HuH-7.5 (cell line): ENCODE data around the gene PLCB1.

Experiments used
- DNase-seq: peaks from one replicate; pipeline ENCODE4 v3.0.0; 2011; ENCODE audit warnings: low spot score

Gene PLCB1

GRCh38 chr20:8507231-8507630 lies 375.2 kb downstream of the PLCB1 start:
- no peak for DNase-seq

GRCh38 chr20:8509809-8510208 lies 377.7 kb downstream of the PLCB1 start:
- no peak for DNase-seq

- no peak for DNase-seq
These were observed 378.7 kb downstream of the PLCB1 start for GRCh38 chr20:8510808-8511207.

GRCh38 chr20:8512003-8512402 lies 379.9 kb downstream of the PLCB1 start:
- DNase-seq = no peak

GRCh38 chr20:8515810-8516435 lies 383.9 kb downstream of the PLCB1 start:
- DNase-seq = no peak

GRCh38 chr20:8518878-8519277 lies 386.8 kb downstream of the PLCB1 start:
- DNase-seq = no peak

- DNase-seq = no peak
These were observed 387.8 kb downstream of the PLCB1 start for GRCh38 chr20:8519887-8520286.

- DNase-seq = no peak
These were observed 390.1 kb downstream of the PLCB1 start for GRCh38 chr20:8522168-8522567.

- DNase-seq = no peak
These were observed 391.6 kb downstream of the PLCB1 start for GRCh38 chr20:8523684-8524083.

- no peak for DNase-seq
These were observed 392.3 kb downstream of the PLCB1 start for GRCh38 chr20:8524101-8525016.

GRCh38 chr20:8525017-8525343 lies 392.9 kb downstream of the PLCB1 start:
- no peak for DNase-seq

- no peak for DNase-seq
These were observed 394.5 kb downstream of the PLCB1 start for GRCh38 chr20:8526610-8527009.

- DNase-seq = no peak
These were observed 396.1 kb downstream of the PLCB1 start for GRCh38 chr20:8527998-8528723.

- DNase-seq = no peak
These were observed 398.0 kb downstream of the PLCB1 start for GRCh38 chr20:8530022-8530421.

GRCh38 chr20:8532169-8532568 lies 400.1 kb downstream of the PLCB1 start:
- no peak for DNase-seq

GRCh38 chr20:8534368-8535160 lies 402.5 kb downstream of the PLCB1 start:
- DNase-seq = no peak

GRCh38 chr20:8535403-8536261 lies 403.6 kb downstream of the PLCB1 start:
- DNase-seq = no peak

- no peak for DNase-seq
These were observed 404.2 kb downstream of the PLCB1 start for GRCh38 chr20:8536262-8536618.

- no peak for DNase-seq
These were observed 408.4 kb downstream of the PLCB1 start for GRCh38 chr20:8540466-8540865.

GRCh38 chr20:8542110-8542486 lies 410.0 kb downstream of the PLCB1 start:
- DNase-seq = no peak

GRCh38 chr20:8545212-8545611 lies 413.1 kb downstream of the PLCB1 start:
- DNase-seq = no peak
